Loucy (cell line): Measurements from ENCODE around the gene ERCC5.

Experiments
- H2AFZ ChIP-seq: fragments of 200-600 bp; sonication (generic); 2 replicates; pipeline ENCODE4 v1.6.0; 2016; ENCODE audit warnings: antibody characterized with exemption, mild to moderate bottlenecking, low read length, moderate library complexity
- H3F3A ChIP-seq: fragments of 200-600 bp; 2 replicates; pipeline ENCODE4 v1.6.0; 2016; ENCODE audit warnings: antibody characterized with exemption, low read depth, mild to moderate bottlenecking
- H3K27me3 ChIP-seq: fragments of 200-600 bp; sonication (generic); 2 replicates; pipeline ENCODE4 v1.6.1; 2014; ENCODE audit warnings: low read length, mild to moderate bottlenecking; ENCODE audit not compliant: insufficient read depth, poor library complexity, severe bottlenecking
- H3K36me3 ChIP-seq: fragments of 200-600 bp; sonication (generic); 2 replicates; pipeline ENCODE4 v1.6.1; 2016; ENCODE audit warnings: low read length; ENCODE audit not compliant: insufficient read depth
- H3K4me1 ChIP-seq: fragments of 200-600 bp; sonication (generic); 2 replicates; pipeline ENCODE4 v1.5.1; 2014; ENCODE audit warnings: low read length, mild to moderate bottlenecking; ENCODE audit not compliant: insufficient read depth, poor library complexity, severe bottlenecking
- H3K4me2 ChIP-seq: fragments of 200-600 bp; sonication (generic); 2 replicates; pipeline ENCODE4 v1.6.0; 2014; ENCODE audit warnings: antibody characterized with exemption, low read length, low read depth, mild to moderate bottlenecking; ENCODE audit not compliant: poor library complexity, severe bottlenecking
- H3K4me3 ChIP-seq: fragments of 200-600 bp; sonication (generic); 2 replicates; pipeline ENCODE4 v1.5.1; 2014; ENCODE audit warnings: low read length, mild to moderate bottlenecking, mixed read lengths; ENCODE audit not compliant: poor library complexity, severe bottlenecking
- H3K79me2 ChIP-seq: fragments of 200-600 bp; sonication (generic); 2 replicates; pipeline ENCODE4 v1.6.1; 2014; ENCODE audit warnings: low read length; ENCODE audit not compliant: insufficient read depth
- H3K9ac ChIP-seq: fragments of 200-600 bp; sonication (generic); 2 replicates; pipeline ENCODE4 v1.6.0; 2014; ENCODE audit warnings: mild to moderate bottlenecking, low read depth, low read length, moderate library complexity; ENCODE audit not compliant: poor library complexity, severe bottlenecking
- H3K9me2 ChIP-seq: fragments of 200-600 bp; sonication (generic); replicated peaks from 2 replicates; pipeline ENCODE4 v1.6.1; 2016; ENCODE audit warnings: low read depth, low read length, mixed read lengths
- H3K9me3 ChIP-seq: fragments of 200-600 bp; sonication (generic); 2 replicates; pipeline ENCODE4 v1.6.1; 2014; ENCODE audit warnings: mild to moderate bottlenecking, antibody characterized with exemption, low read length, low read depth; ENCODE audit not compliant: insufficient read depth
- H4K20me1 ChIP-seq: fragments of 200-600 bp; sonication (generic); 2 replicates; pipeline ENCODE4 v1.6.0; 2014; ENCODE audit warnings: antibody characterized with exemption, low read length, mild to moderate bottlenecking; ENCODE audit not compliant: insufficient read depth, poor library complexity, severe bottlenecking
- EZH2phosphoT487 ChIP-seq: fragments of 200-600 bp; IDR thresholded peaks from 2 replicates; pipeline ENCODE4 v1.6.1; 2018; ENCODE audit warnings: antibody characterized with exemption, mild to moderate bottlenecking, moderate library complexity, borderline replicate concordance
- TF ChIP-seq, protein P1 (sequence below): fragments of 200-600 bp; sonication (generic); conservative IDR thresholded peaks from 2 replicates; pipeline ENCODE4 v1.5.1; 2014; ENCODE audit warnings: mild to moderate bottlenecking, antibody characterized with exemption, low read length

The ERCC5 gene

DNA sequence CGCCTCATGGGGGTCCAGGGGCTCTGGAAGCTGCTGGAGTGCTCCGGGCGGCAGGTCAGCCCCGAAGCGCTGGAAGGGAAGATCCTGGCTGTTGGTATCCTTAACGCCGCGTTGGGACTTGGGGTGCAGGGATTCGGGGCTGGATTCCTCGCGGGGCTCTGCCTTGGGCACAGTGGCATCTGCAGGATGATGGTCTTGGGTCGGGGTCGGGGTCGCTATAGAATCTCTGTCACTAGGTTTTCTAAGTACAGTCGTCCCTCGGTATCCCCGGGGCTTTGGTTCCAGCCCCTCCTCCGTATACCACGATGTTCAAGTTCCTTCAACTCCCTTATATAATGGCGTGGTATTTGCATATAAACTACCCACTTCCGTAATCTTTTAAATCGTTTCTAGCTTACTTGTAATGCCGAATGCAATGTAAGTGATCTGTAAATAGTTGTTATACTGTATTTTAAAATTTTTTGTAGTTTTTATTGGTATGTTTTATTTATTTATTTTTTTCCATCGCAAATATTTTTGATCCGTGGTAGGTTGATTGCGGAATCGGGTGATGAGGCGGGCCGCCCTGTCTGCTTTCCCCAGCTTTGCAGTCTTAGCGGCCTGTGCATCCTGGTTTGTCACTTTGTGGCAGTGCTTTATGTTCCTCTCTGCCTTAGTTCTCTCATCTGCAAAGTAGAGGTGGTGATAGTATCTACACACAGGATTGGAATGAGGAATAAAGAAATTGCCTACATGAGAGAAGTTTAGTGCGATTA, 606 bp downstream of the ERCC5 start:
- peak overlapping the region; percentile 100 for H3K9ac ChIP-seq
- peaks cover 39% of the 10 kb centered on the region for H3K4me1 ChIP-seq
- H3F3A ChIP-seq, result no peaks in the 10 kb centered on the region
- H3K27me3 ChIP-seq, result no peaks in the 10 kb centered on the region
- H4K20me1 ChIP-seq, result peaks cover 39% of the 10 kb centered on the region
- no peaks in the 10 kb centered on the region for H3K9me2 ChIP-seq
- no peaks in the 10 kb centered on the region for H3K9me3 ChIP-seq
- TF ChIP-seq, protein P1, sequence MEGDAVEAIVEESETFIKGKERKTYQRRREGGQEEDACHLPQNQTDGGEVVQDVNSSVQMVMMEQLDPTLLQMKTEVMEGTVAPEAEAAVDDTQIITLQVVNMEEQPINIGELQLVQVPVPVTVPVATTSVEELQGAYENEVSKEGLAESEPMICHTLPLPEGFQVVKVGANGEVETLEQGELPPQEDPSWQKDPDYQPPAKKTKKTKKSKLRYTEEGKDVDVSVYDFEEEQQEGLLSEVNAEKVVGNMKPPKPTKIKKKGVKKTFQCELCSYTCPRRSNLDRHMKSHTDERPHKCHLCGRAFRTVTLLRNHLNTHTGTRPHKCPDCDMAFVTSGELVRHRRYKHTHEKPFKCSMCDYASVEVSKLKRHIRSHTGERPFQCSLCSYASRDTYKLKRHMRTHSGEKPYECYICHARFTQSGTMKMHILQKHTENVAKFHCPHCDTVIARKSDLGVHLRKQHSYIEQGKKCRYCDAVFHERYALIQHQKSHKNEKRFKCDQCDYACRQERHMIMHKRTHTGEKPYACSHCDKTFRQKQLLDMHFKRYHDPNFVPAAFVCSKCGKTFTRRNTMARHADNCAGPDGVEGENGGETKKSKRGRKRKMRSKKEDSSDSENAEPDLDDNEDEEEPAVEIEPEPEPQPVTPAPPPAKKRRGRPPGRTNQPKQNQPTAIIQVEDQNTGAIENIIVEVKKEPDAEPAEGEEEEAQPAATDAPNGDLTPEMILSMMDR, result no peak
- TF ChIP-seq EZH2phosphoT487, result no peak
- no peaks in the 10 kb centered on the region for H3K36me3 ChIP-seq
- H3K4me2 ChIP-seq, result peak overlapping the region; percentile 95
- H3K79me2 ChIP-seq, result peaks cover 63% of the 10 kb centered on the region
- peak overlapping the region; percentile 97 for H3K4me3 ChIP-seq
- peak overlapping the region; percentile 74 for H2AFZ ChIP-seq

DNA sequence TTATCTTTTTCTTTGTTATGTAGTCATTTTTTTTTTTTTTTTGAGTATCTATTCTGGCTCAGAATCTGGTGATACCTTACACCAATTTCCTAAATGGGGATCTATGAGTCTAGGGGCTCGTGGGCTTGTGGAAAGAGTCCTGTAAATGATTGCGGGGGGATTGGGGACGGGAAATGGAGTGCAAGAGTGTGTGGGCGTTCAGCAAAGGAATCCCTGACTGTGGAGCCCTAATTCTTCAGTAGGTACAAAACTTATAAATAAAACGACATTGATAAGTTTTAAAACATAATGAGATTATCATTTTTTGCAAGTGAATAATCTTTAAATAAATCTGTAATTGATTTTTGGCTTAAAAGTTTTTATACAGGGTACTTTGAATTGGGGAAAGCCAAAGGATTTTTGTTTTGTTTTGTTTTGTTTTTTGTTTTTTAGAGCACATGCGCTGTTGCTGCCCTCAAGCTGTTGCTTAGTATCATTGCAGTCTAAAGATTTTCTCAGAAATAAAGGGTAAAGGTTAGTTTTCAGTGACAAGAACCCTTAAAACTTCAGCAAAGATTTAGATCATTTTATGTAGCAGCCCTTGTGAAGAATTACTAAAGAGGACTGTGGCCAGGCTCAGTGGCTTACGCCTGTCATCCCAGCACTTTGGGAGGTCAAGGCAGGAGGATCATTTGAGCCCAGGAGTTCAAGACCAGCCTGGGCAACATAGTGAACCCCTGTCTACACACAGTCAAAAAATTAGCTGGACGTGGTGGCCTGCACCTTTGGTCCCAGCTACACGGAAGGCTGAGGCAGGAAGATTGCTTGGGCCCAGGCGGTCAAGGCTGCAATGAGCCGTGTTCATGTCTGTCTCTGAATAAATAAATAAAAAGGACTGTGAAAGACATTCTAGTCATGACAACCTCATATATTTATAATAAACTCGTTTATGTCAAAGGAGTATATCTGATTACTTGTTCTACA, 1.7 kb downstream of the ERCC5 start:
- Histone ChIP-seq H4K20me1 (peaks cover 47% of the 10 kb centered on the region), H3K4me3 (peak overlapping the region; percentile 97), H3K79me2 (peaks cover 74% of the 10 kb centered on the region), H3K9me3 (no peaks in the 10 kb centered on the region), H3K9me2 (no peaks in the 10 kb centered on the region), H3K4me2 (peak overlapping the region; percentile 95), H3K4me1 (peaks cover 47% of the 10 kb centered on the region), H2AFZ (no peak overlapping the region), H3K36me3 (no peaks in the 10 kb centered on the region), H3F3A (no peaks in the 10 kb centered on the region), H3K27me3 (no peaks in the 10 kb centered on the region), H3K9ac (peak overlapping the region; percentile 100)
- no peak for TF ChIP-seq EZH2phosphoT487
- TF ChIP-seq, protein P1, result peak; percentile 84

DNA sequence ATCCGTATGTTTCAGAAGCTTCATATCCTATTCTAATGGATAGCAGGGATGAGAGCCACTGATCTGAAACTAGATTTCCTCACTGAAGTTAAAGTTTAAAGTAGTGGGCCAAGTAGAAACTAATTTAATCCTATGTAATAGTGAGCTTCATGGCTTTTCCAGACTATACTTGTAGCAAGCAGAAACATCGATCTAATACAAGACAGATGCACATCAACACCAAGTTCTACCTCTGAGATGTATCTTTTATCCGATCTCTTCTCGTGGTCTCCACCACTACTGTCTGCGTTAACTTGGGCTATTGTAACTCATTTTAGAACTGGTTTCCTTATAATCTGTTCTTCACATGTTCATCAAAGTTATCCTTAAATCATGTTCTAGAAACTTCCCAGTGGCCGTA, 3.1 kb downstream of the ERCC5 start:
- no peaks in the 10 kb centered on the region for H3K27me3 ChIP-seq
- H3K9me2 ChIP-seq, result no peaks in the 10 kb centered on the region
- H3F3A ChIP-seq, result no peaks in the 10 kb centered on the region
- peaks cover 87% of the 10 kb centered on the region for H3K79me2 ChIP-seq
- peaks cover 54% of the 10 kb centered on the region for H4K20me1 ChIP-seq
- peak overlapping the region; percentile 97 for H3K4me3 ChIP-seq
- H3K9ac ChIP-seq, result peak overlapping the region; percentile 100
- H3K9me3 ChIP-seq, result no peaks in the 10 kb centered on the region
- peaks cover 54% of the 10 kb centered on the region for H3K4me1 ChIP-seq
- TF ChIP-seq, protein P1, result no peak
- no peak for TF ChIP-seq EZH2phosphoT487
- H3K36me3 ChIP-seq, result peaks cover 2% of the 10 kb centered on the region; the same call in 1 of the 2 replicates
- no peak overlapping the region for H2AFZ ChIP-seq
- H3K4me2 ChIP-seq, result peak overlapping the region; percentile 95
